Gastrocnemius medialis (tissue), 4 donors: ENCODE results near the gene S100A9.

Experiments
- POLR2A ChIP-seq, 2 donors: fragments of 450-650 bp; IDR thresholded peaks; one replicate each; pipeline ENCODE4 v1.6.1; 2017; ENCODE audit warnings: antibody characterized with exemption in 2 of 2, mild to moderate bottlenecking in 2 of 2, moderate library complexity in 2 of 2
- TF ChIP-seq, protein P1 (sequence below), 5 experiments: fragments of 450-650 bp in 3 of 5; fragments of 200-600 bp in 2 of 5; sonication (generic) in 2 of 5; IDR thresholded peaks in 4 of 5; conservative IDR thresholded peaks in 1 of 5; 1 replicate in 4 of 5; 2 replicates in 1 of 5; pipeline ENCODE4 v1.5.1; 2016 to 2019; ENCODE audit warnings: antibody characterized with exemption in 5 of 5, mild to moderate bottlenecking in 3 of 5, moderate library complexity in 3 of 5

DNA sequence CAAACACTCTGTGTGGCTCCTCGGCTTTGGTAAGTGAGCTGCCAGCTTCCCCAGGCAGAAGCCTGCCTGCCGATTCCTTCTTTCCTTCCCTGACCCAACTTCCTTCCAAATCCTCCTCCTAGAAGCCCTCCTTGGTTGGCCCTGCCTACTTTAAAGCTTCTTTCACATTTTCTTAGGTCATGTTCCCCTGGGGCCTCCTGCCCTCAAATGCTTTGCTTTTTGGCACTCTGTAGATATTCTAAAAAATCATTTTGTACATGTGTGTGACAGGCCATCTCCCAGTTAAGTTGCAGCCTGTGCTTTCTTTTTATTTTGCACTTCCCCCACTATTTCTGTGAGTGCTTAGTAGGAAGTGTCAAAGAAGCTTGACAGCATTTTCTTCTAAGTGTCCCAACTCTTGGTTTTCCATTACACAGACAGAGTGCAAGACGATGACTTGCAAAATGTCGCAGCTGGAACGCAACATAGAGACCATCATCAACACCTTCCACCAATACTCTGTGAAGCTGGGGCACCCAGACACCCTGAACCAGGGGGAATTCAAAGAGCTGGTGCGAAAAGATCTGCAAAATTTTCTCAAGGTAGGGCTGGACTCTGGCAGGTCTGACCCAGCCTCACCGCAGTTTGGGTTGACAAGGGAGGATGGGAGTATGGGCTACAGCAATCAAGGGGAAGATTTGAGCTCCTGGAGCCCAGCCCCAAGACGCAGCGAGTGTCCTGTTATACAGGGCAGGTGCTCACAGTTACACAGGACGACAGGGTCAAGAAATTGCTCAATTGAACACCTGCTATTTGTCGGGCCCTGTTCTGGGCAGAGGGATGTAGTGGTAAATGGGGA lies at the start of gene S100A9:
- TF ChIP-seq, protein P1, sequence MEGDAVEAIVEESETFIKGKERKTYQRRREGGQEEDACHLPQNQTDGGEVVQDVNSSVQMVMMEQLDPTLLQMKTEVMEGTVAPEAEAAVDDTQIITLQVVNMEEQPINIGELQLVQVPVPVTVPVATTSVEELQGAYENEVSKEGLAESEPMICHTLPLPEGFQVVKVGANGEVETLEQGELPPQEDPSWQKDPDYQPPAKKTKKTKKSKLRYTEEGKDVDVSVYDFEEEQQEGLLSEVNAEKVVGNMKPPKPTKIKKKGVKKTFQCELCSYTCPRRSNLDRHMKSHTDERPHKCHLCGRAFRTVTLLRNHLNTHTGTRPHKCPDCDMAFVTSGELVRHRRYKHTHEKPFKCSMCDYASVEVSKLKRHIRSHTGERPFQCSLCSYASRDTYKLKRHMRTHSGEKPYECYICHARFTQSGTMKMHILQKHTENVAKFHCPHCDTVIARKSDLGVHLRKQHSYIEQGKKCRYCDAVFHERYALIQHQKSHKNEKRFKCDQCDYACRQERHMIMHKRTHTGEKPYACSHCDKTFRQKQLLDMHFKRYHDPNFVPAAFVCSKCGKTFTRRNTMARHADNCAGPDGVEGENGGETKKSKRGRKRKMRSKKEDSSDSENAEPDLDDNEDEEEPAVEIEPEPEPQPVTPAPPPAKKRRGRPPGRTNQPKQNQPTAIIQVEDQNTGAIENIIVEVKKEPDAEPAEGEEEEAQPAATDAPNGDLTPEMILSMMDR (IDR thresholded peaks at IDR 0.05 in 4 of 5, conservative IDR thresholded peaks at IDR 0.05 in 1 of 5): no peak
- peak in 1 of 2 donors; percentile 19 for TF ChIP-seq POLR2A (IDR thresholded peaks at IDR 0.05)
